Renal pelvis (tissue), 4 donors: Measurements from ENCODE around the gene RDH8. TPM values are rescaled to one million over a fixed set of nuclear protein-coding genes. Genes with fewer than 3 reads are reported as not detected.

Experiments used
- DNase-seq: peaks from one replicate; pipeline ENCODE4 v3.0.0-alpha.2; 2013
- polyA plus RNA-seq, 3 donors: library from polyadenylated mRNA; unstranded; fragments of 120-200 nt; gene quantifications; one replicate each; pipeline ENCODE4 v1.2.1, GENCODE V29; 2013; ENCODE audit not compliant: insufficient read length in 3 of 3

Gene RDH8
- polyA plus RNA-seq, 3 donors: not detected

- DNase-seq: no peak
These were observed 23.4 kb downstream of the RDH8 start for GRCh38 chr19:10036601-10037071.

- DNase-seq: no peak
These were observed 24.1 kb downstream of the RDH8 start for GRCh38 chr19:10037367-10037766.

DNA sequence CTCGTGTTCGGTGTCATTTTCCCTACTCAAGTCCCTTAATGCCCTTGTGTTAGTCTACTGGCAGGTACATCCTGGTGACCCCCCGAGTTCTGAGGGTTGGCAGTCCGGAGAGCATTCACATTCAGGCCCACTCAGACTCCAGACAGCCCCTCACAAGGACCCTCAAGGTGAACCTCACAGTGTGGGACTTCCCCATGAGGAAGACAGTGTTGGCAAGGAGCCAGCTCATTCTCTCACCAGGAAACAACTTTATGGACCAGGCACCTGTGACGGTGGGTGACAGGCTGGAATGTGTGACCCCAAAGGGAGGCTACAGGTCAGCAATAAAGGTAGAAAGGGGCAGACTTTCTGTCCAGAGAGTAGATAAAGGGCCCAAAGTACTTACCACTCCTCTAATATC lies 24.5 kb downstream of the RDH8 start:
- no peak for DNase-seq

GRCh38 chr19:10043286-10043927 lies 30.1 kb downstream of the RDH8 start:
- no peak for DNase-seq

DNA sequence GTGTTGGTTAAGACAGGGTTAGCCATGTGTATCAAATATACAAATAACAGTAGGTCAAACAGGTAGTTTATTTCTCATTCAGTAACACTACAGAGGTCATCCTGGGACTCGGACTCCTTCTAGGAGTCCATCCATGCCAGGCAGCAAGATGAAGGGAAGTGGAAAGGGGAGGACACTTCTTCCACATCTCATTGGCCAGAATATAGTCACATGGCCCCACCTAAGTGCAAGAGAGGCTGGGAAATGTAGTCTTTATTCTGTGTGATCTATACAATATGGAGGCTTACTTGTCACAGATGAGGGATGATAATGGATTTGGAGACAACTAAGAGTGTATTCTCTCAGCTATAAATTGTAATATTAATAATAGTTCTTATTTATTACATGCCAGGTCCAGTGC lies 31.1 kb downstream of the RDH8 start:
- no peak for DNase-seq

DNA sequence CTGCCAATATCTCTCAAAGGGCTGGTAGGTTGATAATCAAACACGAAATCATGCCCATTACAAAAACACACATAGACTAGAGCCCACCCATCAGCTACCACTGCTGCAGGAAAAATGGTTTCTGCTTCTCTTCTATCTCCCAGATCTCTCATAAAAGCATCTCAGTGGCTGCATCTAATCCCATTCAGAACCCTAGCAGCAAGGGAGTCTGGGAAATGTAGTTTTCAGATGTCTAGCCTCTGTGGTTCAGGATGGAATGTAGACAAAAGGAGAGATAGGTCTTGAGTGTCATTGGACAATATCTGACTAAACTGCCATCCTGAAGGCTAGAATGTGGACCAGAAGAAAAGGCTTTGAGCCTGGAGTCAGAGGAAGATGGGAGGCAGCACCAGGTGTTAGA lies 32.1 kb downstream of the RDH8 start:
- no peak for DNase-seq

- no peak for DNase-seq
These were observed 36.3 kb downstream of the RDH8 start for GRCh38 chr19:10049626-10050025.

DNA sequence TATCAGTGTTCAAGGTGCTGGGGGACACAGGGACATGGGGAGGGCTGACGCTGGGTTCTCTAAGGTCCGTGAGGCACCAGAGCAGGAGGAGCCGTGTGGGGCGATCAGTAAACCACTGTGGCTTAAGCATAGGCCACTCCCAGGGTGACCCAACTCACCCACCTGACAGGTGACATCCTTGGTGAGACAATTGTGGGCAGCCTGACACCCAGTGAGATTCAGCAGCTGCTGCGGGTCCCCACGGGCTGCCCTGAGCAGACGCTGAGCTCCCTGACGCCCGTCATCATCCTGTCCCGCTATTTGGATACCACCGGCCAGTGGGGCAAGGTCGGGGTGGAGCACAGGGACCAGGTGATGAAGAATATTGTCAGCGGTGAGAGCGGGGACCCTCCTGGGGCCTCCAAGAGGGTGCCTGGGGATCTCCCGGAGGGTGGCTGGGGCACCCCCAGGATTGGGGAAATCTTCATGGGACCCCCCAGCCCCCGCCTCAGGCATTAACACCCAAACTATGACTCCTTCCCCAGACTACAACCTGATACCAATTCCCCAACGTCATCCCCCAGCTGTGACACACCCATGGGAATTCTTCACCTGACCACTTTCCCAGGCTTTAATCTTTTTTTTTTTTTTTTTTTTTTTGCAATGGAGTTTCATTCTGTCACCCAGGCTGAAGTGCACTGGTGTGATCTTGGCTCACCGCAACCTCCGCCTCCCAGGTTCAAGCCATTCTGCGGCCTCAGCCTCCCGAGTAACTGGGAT lies 39.5 kb downstream of the RDH8 start:
- DNase-seq: no peak

DNA sequence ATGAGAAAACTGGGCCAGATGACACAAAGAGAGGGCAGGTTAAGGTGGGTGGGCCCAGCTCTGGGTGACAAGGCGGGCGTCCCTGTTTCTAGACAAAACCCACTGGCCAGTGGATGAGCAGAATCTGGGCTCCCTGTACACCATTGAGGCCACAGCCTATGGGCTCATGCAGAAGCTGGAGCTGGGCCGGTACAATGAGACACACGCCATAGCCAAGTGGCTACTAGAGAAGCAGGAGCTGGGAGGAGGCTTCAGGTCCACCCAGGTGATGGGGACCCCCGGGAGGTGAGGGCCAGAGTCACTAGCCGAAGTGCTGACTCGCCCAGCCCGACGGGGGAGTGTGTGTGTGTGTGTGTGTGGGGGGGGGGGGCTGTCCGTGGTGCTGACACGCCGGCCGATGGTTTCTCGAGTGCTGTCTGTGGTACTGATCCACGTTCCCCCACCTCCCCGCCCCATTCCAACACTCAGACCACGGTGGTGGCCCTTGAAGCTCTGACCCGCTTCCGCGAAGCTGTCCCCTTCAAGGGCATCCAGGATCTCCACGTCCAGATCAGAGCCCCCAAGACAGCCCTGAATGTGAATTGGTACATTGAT lies 48.5 kb downstream of the RDH8 start:
- no peak for DNase-seq

- no peak for DNase-seq
These were observed 54.9 kb downstream of the RDH8 start for GRCh38 chr19:10068205-10068604.

DNA sequence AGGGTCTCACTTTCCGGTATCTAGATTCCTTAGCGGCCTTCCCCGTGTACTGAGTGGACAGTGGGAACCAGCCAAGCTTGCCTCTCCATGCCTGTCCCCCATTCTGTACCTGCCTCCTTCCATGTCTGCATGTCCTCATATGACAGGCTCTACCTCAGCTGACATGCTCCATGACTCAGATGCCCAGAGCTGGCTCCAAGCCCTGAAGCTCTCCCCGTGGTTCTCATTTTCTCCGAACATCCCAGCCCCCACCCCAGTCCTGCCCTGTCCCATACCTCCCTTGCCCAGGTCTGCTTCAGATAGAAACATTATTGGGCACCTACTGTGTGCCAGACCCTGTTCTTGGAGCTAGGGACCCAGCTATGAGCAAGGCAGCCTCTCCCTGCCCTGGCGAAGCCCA lies 55.8 kb downstream of the RDH8 start:
- DNase-seq: no peak

DNA sequence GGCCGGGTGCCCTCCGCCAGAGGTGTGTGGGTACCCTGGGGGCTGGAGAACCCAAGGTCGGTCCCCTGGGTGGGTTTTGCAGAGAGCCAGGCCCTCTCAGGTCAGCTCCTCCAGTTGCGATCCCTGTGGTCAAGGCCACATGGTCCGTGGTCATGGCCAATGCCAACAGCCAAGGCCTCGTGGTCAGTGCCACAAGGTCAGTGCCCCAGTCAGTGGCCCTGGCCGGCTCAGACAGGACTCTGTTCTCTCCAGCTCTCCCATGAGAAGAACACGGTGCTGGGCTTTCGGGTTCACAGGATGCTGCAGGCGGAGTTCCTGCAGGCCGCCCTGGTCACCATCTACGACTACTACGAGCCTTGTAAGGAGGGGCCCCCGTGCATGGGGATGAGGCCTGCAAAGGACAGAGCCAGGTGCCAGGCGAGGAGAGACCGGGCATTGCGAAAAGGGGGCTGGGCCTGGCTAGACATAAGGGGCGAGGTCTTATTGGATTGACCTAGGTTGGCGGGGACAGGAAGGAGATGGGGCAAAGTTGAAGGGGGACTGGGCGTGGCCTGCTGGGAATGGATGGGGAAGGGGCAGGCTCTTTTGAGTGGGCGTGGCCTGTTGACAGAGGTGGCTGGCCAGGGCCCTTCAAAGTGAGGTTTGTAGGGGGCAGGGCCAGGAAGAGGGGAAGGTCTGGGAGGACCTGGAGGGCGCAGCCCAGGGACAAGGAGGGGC lies 57.6 kb downstream of the RDH8 start:
- DNase-seq: no peak

Other genes starting within 250 kb of the RDH8 start
- 10 to 100 TPM; 16.8 to 40.0 (median 31.2) TPM for gene ZNF846, start 244.7 kb upstream of the RDH8 start, polyA plus RNA-seq
- 10 to 100 TPM; 29.8 to 38.6 (median 33.9) TPM for gene FBXL12, start 194.4 kb upstream of the RDH8 start, polyA plus RNA-seq
- 100 to 1,000 TPM; 275 to 319 (median 294) TPM for gene UBL5, start 185.6 kb upstream of the RDH8 start, polyA plus RNA-seq
- 10 to 100 TPM; 65.8 to 77.5 (median 76.9) TPM for gene PIN1, start 178.2 kb upstream of the RDH8 start, polyA plus RNA-seq
- gene OLFM2, start 77.0 kb upstream of the RDH8 start, polyA plus RNA-seq: 10 to 100 TPM; 23.7 to 28.2 (median 28.2) TPM
- 1 to 10 TPM in 2 of 3 donors, under 1 TPM in 1; 0.99 to 1.4 (median 1.1) TPM for gene COL5A3, start 3.0 kb upstream of the RDH8 start, polyA plus RNA-seq
- 10 to 100 TPM; 25.0 to 30.2 (median 27.7) TPM for gene SHFL, start 72.8 kb downstream of the RDH8 start, polyA plus RNA-seq
- gene ANGPTL6, start 89.2 kb downstream of the RDH8 start, polyA plus RNA-seq: 1 to 10 TPM; 1.6 to 3.9 (median 3.5) TPM
- 10 to 100 TPM; 35.7 to 45.6 (median 36.6) TPM for gene PPAN, start 92.9 kb downstream of the RDH8 start, polyA plus RNA-seq
- gene P2RY11, start 98.2 kb downstream of the RDH8 start, polyA plus RNA-seq: 10 to 100 TPM; 14.2 to 19.3 (median 18.4) TPM
- 100 to 1,000 TPM; 197 to 223 (median 211) TPM for gene EIF3G, start 106.4 kb downstream of the RDH8 start, polyA plus RNA-seq
- gene DNMT1, start 181.5 kb downstream of the RDH8 start, polyA plus RNA-seq: 100 to 1,000 TPM; 102 to 125 (median 107) TPM
- 10 to 100 TPM; 12.1 to 13.5 (median 12.3) TPM for gene S1PR2, start 217.8 kb downstream of the RDH8 start, polyA plus RNA-seq
- gene MRPL4, start 238.7 kb downstream of the RDH8 start, polyA plus RNA-seq: 10 to 100 TPM; 47.5 to 58.3 (median 58.1) TPM